GM13977 (cell line): ENCODE results near the gene TBRG1.

ENCODE experiments used
- DNase-seq: peaks from one replicate; pipeline ENCODE4 v3.0.0; 2012; ENCODE audit warnings: low spot score
- CTCF ChIP-seq: IDR thresholded peaks from 2 replicates; pipeline ENCODE4 v1.5.1; 2012; ENCODE audit warnings: mild to moderate bottlenecking, control low read depth; ENCODE audit not compliant: insufficient read depth; ENCODE audit errors: extremely low read depth, missing control alignments
- in situ Hi-C: fragments of 300-500 bp; cut with MboI; formaldehyde crosslinking; loops from one replicate; pipeline ENCODE4 v1.12.0; 2022; ENCODE audit warnings: low sequenced_read_pairs, low pct_unique_long_range_greater_than_20kb, mixed read lengths, inconsistent platforms; ENCODE audit not compliant: unreplicated experiment

Gene TBRG1

GRCh38 chr11:124629961-124630360 lies 7.3 kb downstream of the TBRG1 start:
- in situ Hi-C loops, result no loop called here
- DNase-seq, result no peak
- no peak for TF ChIP-seq CTCF

DNA sequence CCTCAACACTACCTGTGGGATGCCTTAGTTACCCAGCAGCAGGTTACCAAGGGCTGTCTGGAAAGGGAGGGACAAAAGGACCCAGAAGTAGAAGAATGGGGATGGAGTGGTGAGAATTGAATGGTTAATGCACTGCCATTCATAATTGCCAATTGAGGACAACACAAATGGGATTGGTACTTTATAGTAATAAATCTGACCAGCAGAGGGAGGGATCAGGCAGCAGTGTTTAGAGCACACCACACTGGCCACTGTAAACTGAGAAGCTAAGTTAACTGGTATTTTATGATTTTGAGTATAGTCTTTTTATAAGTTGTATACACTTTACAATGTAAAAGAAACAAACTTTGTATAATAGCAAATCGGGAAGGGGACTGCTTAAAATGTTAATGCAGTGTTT lies 10.7 kb downstream of the TBRG1 start:
- DNase-seq, result no peak
- in situ Hi-C loops, result no loop called here
- peak; percentile 20 for TF ChIP-seq CTCF

DNA sequence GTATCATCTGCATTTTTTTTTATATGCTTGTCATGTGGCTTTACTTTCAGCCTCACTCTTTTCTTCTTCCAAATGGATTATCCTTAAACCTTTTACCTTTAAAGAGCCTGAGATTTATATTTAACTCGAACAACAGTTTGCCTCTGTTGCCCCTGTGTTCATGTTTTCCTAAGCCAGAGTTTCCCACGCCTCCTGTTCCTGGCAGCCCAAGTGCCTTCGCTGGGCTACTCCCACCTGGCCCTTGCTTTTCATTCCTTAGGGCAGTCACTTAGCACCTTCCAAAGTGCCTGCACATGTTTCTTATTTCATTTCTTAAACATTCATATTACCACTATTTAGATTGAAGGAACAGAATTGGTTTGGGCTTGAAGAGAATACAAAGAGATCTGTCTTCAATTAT lies 13.3 kb downstream of the TBRG1 start:
- in situ Hi-C loops, result no loop called here
- TF ChIP-seq CTCF, result no peak
- DNase-seq, result no peak

DNA sequence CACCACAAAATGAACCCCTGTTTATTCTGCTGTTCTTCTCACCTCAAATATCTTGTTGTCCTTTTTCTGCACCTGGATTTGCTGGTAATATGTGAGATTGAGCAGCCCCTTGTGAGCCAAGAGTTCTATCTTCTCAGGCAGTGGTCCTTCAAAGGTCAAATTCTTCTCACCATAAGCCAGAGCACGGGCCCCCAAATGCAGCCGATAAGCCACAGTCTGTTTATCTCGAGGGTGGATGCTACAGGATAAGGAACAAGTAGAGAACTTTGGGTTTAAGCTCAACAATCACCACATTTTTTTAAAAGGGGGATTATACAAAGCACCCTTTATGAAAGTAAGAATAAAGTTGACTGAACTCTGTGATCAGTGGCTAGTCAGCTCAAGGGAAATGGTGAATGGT lies 15.8 kb downstream of the TBRG1 start:
- in situ Hi-C loops, result no loop called here
- TF ChIP-seq CTCF, result no peak
- no peak for DNase-seq

DNA sequence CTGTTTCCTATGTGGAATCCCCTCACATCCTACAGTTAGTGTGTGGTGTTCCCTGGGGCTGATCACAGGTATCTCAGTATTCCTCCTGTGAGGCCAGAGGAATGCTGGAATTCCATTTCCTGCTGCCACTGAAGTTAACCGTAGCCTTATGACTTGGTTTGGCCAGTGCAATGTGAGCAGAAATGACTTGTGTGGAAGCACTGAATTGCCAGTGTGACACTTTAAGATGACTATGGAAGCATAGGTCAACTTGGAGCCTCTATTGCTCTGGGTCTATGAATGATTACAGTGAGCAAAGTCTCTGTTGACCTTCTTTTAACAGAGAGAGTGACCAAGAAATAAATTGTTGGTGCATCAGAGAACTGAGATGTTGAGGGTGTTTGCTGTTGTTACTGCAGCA lies 16.5 kb downstream of the TBRG1 start:
- in situ Hi-C loops, result no loop called here
- DNase-seq, result no peak
- TF ChIP-seq CTCF, result no peak

DNA sequence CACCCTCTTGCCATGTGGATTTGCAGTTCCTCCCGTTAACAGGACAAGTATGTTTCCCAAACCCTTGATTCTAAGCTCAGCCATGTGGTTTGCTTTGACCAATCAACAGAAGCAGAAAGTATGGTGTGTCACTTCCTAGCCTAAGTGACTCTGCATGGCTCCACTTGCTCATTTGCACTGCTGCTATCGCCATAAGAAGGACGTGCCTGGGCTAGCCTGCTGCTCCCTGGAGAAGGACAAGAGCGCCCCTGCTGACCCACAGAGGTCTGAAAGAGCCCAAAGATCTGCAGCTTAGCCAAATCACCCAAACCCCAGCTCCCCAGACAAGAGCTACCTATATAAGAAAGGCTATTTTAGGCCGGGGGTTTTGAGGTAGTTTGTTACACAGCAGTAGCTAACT lies 18.0 kb downstream of the TBRG1 start:
- DNase-seq, result no peak
- in situ Hi-C loops, result no loop called here
- no peak for TF ChIP-seq CTCF

DNA sequence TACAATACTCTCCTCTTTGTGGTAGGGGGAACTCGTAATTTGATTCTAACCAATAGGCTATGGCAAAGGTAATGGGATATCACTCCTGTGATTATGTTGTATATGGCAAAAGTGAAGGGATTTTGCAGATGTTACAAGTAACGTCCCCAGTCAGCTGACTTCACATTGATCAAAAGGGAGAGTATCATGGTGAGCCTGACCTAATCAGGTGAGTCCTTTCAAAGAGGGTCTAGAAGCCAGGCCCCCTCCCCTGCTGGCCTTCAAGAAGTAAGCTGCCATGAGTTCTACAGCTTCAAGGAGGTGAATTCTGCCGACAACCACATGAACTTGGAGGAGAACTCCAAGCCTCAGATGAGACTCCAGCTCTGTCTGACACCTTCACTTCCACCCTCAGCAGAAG lies 20.0 kb downstream of the TBRG1 start:
- no peak for DNase-seq
- no peak for TF ChIP-seq CTCF
- in situ Hi-C loops, result no loop called here
